ENCODE results near the gene COMT.

Gene COMT

GRCh38 chr22:19957445-19957844 lies 15.9 kb downstream of the COMT start:
- DNase-seq (ENCODE audit: low spot score), result no peak

- DNase-seq (ENCODE audit: low spot score), result no peak
These were observed 16.8 kb downstream of the COMT start for GRCh38 chr22:19958083-19959042.

GRCh38 chr22:19959043-19959586 lies 17.5 kb downstream of the COMT start:
- peak; percentile 19 for DNase-seq (ENCODE audit: low spot score)

GRCh38 chr22:19959587-19960490 lies 18.3 kb downstream of the COMT start:
- no peak for DNase-seq (ENCODE audit: low spot score)

- DNase-seq (ENCODE audit: low spot score), result no peak
These were observed 19.1 kb downstream of the COMT start for GRCh38 chr22:19960491-19961200.

- no peak for DNase-seq (ENCODE audit: low spot score)
These were observed 19.6 kb downstream of the COMT start for GRCh38 chr22:19961201-19961580.

- DNase-seq (ENCODE audit: low spot score), result no peak
These were observed 20.3 kb downstream of the COMT start for GRCh38 chr22:19961868-19962245.

GRCh38 chr22:19962246-19962908 lies 20.8 kb downstream of the COMT start:
- DNase-seq (ENCODE audit: low spot score), result peak; percentile 70

GRCh38 chr22:19962909-19963806 lies 21.6 kb downstream of the COMT start:
- DNase-seq (ENCODE audit: low spot score), result no peak

GRCh38 chr22:19963863-19964642 lies 22.5 kb downstream of the COMT start:
- DNase-seq (ENCODE audit: low spot score), result no peak

GRCh38 chr22:19964701-19965386 lies 23.3 kb downstream of the COMT start:
- no peak for DNase-seq (ENCODE audit: low spot score)

- DNase-seq (ENCODE audit: low spot score), result no peak
These were observed 24.5 kb downstream of the COMT start for GRCh38 chr22:19965771-19966709.

GRCh38 chr22:19966908-19967750 lies 25.6 kb downstream of the COMT start:
- no peak for DNase-seq (ENCODE audit: low spot score)

- DNase-seq (ENCODE audit: low spot score), result no peak
These were observed 26.4 kb downstream of the COMT start for GRCh38 chr22:19967850-19968449.

- DNase-seq (ENCODE audit: low spot score), result no peak
These were observed 26.9 kb downstream of the COMT start for GRCh38 chr22:19968450-19968891.
